ENCODE measurements around the gene KCNMB2.

DNA sequence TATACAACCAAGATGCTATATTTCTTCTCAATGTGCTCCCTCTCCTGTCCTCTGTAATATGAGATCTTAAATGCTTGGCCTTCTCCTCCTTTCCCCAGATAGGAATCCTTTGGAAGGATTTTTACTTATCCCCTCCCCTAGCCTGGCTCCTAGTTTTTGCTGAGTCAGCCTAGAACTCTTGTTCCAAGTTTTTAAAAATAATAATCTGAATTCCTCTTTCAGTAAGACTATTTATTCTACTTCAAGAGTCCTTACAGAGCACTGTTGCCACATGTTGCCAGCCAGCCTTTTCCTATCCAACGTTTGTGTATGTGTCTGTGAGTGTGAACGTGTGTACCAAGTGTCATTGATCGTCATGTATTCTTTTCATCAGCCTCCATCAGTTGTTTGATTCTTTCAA is 11.0 kb upstream of the KCNMB2 start:
- TF ChIP-seq CTBP1 (IDR thresholded peaks at IDR 0.05; ENCODE audit: borderline replicate concordance) (no peak), FOXA1 (IDR thresholded peaks at IDR 0.05) (no peak), TARDBP (IDR thresholded peaks at IDR 0.05) (no peak), SUZ12 (IDR thresholded peaks at IDR 0.05) (no peak), ZNF384 (IDR thresholded peaks at IDR 0.05) (no peak), ARNT (IDR thresholded peaks at IDR 0.05) (no peak), ELF4 (IDR thresholded peaks at IDR 0.05) (no peak), FOXM1 (IDR thresholded peaks at IDR 0.05; ENCODE audit: borderline replicate concordance) (no peak)
- TF ChIP-seq, protein P1, sequence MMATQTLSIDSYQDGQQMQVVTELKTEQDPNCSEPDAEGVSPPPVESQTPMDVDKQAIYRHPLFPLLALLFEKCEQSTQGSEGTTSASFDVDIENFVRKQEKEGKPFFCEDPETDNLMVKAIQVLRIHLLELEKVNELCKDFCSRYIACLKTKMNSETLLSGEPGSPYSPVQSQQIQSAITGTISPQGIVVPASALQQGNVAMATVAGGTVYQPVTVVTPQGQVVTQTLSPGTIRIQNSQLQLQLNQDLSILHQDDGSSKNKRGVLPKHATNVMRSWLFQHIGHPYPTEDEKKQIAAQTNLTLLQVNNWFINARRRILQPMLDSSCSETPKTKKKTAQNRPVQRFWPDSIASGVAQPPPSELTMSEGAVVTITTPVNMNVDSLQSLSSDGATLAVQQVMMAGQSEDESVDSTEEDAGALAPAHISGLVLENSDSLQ (IDR thresholded peaks at IDR 0.05), result no peak

All from HEK293T (cell line).